Measurements from ENCODE around the gene NTRK2.

NTRK2 gene

GRCh38 chr9:84799251-84799650 lies 129.7 kb downstream of the NTRK2 start:
- DNase-seq (ENCODE audit: low spot score): no peak
- no peak for TF ChIP-seq CTCF (IDR thresholded peaks at IDR 0.05; ENCODE audit: extremely low read depth, missing control alignments)

- no peak for DNase-seq (ENCODE audit: low spot score)
- TF ChIP-seq CTCF (IDR thresholded peaks at IDR 0.05; ENCODE audit: extremely low read depth, missing control alignments): no peak
Observed at GRCh38 chr9:84804951-84805694, 135.6 kb downstream of the NTRK2 start.

- TF ChIP-seq CTCF (IDR thresholded peaks at IDR 0.05; ENCODE audit: extremely low read depth, missing control alignments): no peak
- no peak for DNase-seq (ENCODE audit: low spot score)
Observed at GRCh38 chr9:84807431-84807830, 137.9 kb downstream of the NTRK2 start.

GRCh38 chr9:84807870-84808390 lies 138.4 kb downstream of the NTRK2 start:
- TF ChIP-seq CTCF (IDR thresholded peaks at IDR 0.05; ENCODE audit: extremely low read depth, missing control alignments): no peak
- DNase-seq (ENCODE audit: low spot score): no peak

GRCh38 chr9:84808416-84808815 lies 138.9 kb downstream of the NTRK2 start:
- no peak for TF ChIP-seq CTCF (IDR thresholded peaks at IDR 0.05; ENCODE audit: extremely low read depth, missing control alignments)
- DNase-seq (ENCODE audit: low spot score): no peak

GRCh38 chr9:84811072-84811750 lies 141.7 kb downstream of the NTRK2 start:
- DNase-seq (ENCODE audit: low spot score): no peak
- TF ChIP-seq CTCF (IDR thresholded peaks at IDR 0.05; ENCODE audit: extremely low read depth, missing control alignments): no peak

- TF ChIP-seq CTCF (IDR thresholded peaks at IDR 0.05; ENCODE audit: extremely low read depth, missing control alignments): no peak
- no peak for DNase-seq (ENCODE audit: low spot score)
Observed at GRCh38 chr9:84811751-84812074, 142.2 kb downstream of the NTRK2 start.

Data from GM20000 (cell line).